GM18519 (cell line): Measurements from ENCODE around the gene MFSD12.

Experiments
- ATAC-seq: cut with Tn5 transposase; IDR thresholded peaks from one replicate; pipeline ENCODE4 v1.9.1; 2021; ENCODE audit warnings: mild to moderate bottlenecking, moderate library complexity; ENCODE audit not compliant: unreplicated experiment, low FRiP score

MFSD12 gene

GRCh38 chr19:3557461-3558248, at the start of gene MFSD12:
Gene MFSD12, minus strand, starts transcription at chr19:3557586. Its CDS starts 183 bp downstream, at chr19:3557403.
- peak; percentile 62 for ATAC-seq

- no peak for ATAC-seq
Observed at GRCh38 chr19:3606690-3607289, 49.4 kb upstream of the MFSD12 start, which contains the start of gene TBXA2R. Gene TBXA2R, minus strand, starts transcription at chr19:3606875. Its CDS starts 6,241 bp downstream, at chr19:3600634.

- no peak for ATAC-seq
Observed at GRCh38 chr19:3606174-3606689, 48.8 kb upstream of the MFSD12 start.

- no peak for ATAC-seq
Observed at GRCh38 chr19:3605770-3606169, 48.4 kb upstream of the MFSD12 start.

- ATAC-seq = no peak
Observed at GRCh38 chr19:3605361-3605760, 48.0 kb upstream of the MFSD12 start.

- no peak for ATAC-seq
Observed at GRCh38 chr19:3604987-3605343, 47.6 kb upstream of the MFSD12 start.

GRCh38 chr19:3604227-3604986, 47.0 kb upstream of the MFSD12 start:
- no peak for ATAC-seq

GRCh38 chr19:3603121-3603811, 45.9 kb upstream of the MFSD12 start:
- ATAC-seq = no peak

- ATAC-seq = no peak
Observed at GRCh38 chr19:3601021-3601420, 43.6 kb upstream of the MFSD12 start.

GRCh38 chr19:3599776-3600187, 42.4 kb upstream of the MFSD12 start:
- no peak for ATAC-seq

GRCh38 chr19:3595521-3596061, 38.2 kb upstream of the MFSD12 start:
- no peak for ATAC-seq

- ATAC-seq = no peak
Observed at GRCh38 chr19:3593156-3593555, 35.8 kb upstream of the MFSD12 start.

GRCh38 chr19:3591876-3592613, 34.7 kb upstream of the MFSD12 start:
- no peak for ATAC-seq

- ATAC-seq = no peak
Observed at GRCh38 chr19:3590991-3591659, 33.7 kb upstream of the MFSD12 start.

- ATAC-seq = no peak
Observed at GRCh38 chr19:3589949-3590348, 32.6 kb upstream of the MFSD12 start.

- ATAC-seq = no peak
Observed at GRCh38 chr19:3589439-3589838, 32.1 kb upstream of the MFSD12 start.

GRCh38 chr19:3586707-3587346, 29.4 kb upstream of the MFSD12 start:
- ATAC-seq = no peak

GRCh38 chr19:3586127-3586626, 28.8 kb upstream of the MFSD12 start:
- no peak for ATAC-seq
